NCI-H82 treated with DMSO at 0.1 percent for 48 hours (cell line): ENCODE results near the gene UGT3A2.

Experiments
- DNase-seq: peaks from one replicate; lab custom pipeline; 2025; ENCODE audit not compliant: unreplicated experiment; lab: John Stamatoyannopoulos, UW

UGT3A2 gene

DNA sequence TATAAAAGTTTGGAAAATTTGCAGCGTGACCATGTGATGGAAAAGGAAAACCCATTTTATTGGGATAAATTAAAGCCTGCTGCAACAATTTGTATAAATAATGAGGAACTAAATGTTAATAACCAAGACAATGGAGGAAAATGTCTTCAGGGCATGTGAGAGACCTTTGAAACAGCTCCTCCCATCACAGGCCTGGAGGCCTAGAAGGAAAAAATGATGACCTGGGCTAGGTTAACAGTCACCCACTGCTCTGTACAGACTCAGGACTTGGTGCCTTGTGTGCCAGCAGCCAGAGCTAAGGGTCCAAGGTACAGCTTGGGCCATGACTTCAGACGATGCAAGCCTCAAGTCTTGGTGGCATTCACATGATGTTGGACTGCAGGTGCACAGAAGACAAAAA is 53.5 kb downstream of the UGT3A2 start:
- no peak for DNase-seq

DNA sequence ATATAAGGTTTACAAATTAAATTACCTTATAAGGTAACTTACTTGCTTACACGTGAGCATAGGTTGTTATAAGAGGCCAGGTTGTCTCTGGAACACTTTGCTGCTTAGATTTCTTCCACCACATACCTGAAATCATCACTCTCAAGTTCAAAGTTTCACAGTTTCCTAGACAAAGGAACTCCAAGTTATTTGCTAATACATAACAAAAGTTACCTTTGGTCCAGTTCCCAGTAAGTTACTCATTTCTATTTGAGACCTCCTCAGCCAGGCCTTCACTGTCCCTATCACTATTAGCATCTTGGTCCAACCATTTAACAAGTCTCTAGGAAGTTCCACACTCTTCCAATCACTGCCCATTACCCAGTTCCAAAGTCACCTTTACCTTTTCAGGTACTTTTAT is 57.0 kb downstream of the UGT3A2 start:
- no peak for DNase-seq

DNA sequence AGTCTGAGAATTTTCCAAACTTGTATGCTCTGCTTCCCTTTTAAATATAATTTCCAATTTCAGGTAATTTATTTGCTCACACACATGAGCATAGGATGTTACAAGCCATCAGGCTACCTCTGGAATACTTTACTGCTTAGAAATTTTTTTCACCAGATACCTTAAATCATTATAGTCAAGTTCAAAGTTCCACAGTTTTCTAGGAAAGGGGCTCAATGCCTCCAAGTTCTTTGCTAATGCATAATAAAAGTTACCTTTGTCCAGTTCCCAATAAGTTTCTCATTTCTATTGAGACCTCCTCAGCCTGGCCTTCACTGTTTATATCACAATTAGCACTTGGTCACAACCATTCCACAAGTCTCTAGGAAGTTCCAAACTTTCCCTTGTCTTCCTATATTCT is 59.3 kb downstream of the UGT3A2 start:
- DNase-seq, result no peak

DNA sequence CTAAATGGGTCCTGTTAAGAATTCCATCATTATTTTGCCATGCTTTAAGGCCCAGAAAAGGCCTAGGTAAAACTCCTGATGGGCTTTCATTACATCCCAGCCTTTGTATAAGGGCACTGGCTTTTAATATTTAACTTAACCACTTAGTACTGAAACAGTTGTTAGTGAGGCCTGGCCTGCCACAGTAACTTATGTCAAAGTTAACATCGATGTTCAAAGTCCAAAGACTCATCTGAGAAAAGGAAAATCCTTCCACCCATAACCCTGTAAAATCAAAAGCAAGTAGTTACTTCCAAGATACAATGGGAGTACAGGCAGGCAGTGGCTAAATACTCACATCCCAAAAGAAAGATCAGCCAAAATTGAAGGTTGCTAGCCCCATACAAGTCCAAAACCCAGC is 60.5 kb downstream of the UGT3A2 start:
- no peak for DNase-seq

DNA sequence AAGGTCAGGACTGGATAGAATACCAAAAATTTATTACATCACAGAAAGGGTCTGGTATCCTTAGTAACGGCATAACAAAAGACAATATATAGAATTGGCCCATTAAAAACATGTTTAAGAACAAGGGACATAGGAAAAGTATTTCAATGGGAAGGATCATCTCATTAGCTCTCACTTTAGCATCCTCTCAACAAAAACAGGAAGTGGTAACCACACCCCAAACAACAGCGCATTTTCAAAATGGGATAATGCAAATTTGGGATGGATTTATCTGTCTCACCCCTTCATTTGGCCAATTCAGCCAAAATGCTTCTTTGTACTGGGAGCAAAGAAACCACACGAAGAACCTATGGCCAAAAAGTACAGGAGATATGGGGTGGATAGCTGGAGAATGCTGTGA is 65.7 kb downstream of the UGT3A2 start:
- no peak for DNase-seq

DNA sequence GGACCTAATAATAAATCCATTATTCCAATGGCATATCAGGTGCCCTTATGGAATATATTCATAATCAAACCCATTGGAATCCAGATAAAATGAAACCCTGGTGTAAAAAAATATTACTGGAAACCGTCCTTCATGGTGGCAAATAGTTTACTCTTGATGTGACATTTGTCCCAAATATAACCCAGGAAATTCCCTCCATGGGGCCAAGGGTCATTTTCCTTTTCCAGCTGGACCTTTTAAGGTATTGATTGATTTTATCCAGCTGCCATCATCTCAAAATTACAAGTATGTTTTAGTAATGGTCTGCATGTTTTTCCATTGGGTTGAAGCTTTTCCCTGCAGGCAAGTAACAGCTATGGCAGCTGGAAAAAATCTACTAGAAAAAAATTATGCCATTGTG is 67.1 kb downstream of the UGT3A2 start:
- DNase-seq, result no peak

DNA sequence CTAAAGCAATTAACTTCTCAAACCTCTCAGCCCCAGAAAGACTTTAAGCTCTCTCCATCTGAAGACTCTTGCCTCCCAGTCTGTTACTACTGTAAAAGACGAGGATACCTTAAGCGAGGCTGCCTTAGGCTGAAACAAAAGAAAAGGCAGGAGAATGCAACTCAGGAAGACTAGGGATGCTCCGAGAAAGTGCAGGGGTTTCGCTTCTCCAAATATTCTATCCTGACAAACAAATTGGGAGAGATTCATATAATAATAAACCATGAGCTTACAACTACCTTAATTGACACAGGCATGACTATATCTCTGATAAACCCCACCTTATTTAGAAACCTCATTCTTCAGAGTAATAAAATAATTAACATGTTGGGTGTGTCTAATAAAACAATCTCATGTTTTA is 70.6 kb downstream of the UGT3A2 start:
- no peak for DNase-seq

DNA sequence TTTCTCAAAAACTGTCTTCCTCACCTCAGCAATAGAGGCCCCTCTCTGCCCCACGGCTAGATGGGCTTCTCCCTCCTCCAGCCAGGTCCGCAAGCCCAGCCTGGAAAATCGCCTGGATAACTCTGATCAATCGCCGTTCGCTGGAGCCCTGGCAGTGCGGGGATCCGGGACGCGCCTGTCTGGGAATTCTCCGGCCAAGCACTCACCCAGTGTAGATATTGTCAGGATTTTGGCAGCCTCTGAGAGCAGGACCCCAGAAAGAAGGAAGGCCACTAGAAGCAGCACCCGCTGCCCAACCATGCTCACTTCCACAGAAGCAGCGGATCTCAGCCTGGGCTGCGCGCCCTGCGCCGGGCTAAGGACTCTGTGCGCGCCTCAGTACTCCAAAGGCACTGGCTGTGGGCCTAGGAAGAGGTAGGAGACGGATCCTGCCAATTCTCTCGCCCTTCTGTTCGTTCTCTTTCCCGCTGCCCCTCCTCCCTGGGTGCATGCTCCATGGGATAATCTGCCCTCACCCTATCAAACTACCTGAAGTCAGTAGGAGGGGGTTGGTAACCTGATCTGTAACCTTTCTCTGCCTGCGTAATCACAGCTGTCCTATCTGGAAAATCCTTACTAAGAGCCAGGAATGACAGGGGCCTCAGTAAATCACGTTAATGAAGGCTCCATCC is 75.6 kb downstream of the UGT3A2 start, which contains the start of gene UGT3A1:
Gene UGT3A1, minus strand, starts transcription at position 450 of the 671 bp plus-strand sequence. Its CDS starts 150 bp downstream, at position 300.
- DNase-seq, result peak; percentile 98

DNA sequence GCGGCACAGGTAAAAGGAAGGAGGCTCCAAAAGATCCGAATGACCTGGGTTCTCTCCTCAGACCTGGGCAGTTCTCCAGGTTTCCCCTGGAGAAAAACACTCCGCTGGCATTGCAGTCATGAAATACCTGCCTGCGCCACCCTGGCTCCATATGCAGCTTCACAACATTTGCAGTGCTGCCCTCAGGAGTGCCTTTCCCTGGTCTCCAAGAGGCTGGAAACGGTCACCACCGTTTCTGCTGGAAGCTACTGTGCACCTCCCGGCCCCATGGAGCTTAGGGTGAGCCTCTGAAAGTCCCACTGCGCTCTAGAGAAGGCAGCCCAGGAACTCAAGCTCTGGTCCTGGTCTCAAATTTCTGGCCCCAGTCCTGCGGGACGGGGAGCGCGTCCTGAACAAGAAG is 76.2 kb downstream of the UGT3A2 start:
- no peak for DNase-seq

DNA sequence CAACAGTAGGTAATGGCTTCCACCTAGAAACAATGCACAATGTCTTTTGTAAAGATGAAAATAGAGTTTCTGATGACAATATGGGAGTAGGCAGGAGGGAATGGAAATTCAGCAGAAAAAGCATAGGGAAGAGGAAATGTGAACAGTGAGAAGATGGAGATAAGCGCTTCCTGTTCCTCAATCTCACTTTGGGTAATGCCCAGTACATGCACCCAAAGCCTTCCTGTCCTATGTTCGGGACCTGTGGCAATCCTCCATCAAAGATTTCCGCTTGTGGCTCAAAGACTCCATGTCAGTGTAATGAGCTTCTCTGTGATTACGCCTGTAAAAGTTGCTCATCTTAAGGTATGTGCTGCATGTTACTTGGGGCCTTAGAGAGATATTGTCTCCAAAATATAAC is 78.2 kb downstream of the UGT3A2 start:
- no peak for DNase-seq

DNA sequence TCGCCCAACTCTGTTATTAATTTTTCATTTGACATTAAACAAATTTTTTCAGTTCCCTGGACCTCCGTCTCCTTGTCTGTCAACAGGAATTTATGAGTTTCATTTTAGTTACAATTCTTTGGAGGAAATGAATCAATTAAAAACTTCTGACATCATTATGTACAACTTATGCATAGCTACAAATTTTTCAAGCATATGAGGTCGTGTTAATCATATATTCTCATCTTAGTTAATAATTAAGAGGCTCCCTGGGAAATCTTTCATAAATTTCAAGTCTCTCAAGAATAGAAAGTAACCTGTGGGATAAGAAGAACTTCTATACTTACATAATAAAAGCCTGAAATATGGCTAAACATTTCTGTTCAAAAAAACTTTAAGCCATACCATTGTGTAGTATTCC is 78.9 kb downstream of the UGT3A2 start:
- no peak for DNase-seq
